GM21528 (cell line): ENCODE data around the gene NEK9.

Experiments used
- ATAC-seq: cut with Tn5 transposase; IDR thresholded peaks from one replicate; pipeline ENCODE4 v1.9.1; 2021; ENCODE audit warnings: mild to moderate bottlenecking, moderate library complexity; ENCODE audit not compliant: unreplicated experiment, low FRiP score

The NEK9 gene

DNA sequence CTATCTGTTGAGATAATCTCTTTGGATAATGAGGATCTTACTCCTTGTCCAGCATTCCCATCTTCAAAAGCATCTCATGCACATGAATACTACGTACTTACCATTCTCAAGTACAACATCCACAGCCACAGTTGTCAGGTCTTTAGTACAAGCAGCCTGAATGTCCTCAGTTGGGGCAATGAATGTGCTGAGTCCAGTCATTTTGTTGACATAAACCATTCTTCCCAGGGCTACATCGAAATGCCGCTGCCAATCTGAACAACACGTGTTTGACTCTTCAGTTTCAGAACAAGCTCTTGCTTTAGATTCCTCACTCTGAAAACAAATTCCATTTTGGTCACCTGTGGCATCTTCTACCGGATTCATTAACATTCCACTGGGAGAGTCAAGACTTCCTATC, 80.6 kb downstream of the NEK9 start:
- ATAC-seq, result no peak

DNA sequence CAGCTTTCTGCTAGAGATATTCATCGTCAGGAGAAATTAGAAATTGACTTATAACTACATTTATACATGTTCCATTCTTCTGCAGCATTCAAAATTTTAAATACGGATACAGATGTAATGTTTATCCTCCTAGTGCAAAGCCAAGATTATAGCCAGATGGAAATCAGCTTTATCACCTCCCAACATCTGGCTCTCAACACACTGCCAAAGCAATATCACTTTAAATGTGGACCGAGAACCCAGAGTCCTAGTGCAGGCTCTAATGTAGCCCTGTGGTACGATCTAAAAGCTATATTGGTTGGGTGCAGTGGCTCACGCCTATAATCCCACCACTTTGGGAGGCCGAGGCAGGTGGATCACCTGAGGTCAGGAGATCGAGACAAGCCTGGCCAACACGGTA, 82.1 kb downstream of the NEK9 start:
- no peak for ATAC-seq

DNA sequence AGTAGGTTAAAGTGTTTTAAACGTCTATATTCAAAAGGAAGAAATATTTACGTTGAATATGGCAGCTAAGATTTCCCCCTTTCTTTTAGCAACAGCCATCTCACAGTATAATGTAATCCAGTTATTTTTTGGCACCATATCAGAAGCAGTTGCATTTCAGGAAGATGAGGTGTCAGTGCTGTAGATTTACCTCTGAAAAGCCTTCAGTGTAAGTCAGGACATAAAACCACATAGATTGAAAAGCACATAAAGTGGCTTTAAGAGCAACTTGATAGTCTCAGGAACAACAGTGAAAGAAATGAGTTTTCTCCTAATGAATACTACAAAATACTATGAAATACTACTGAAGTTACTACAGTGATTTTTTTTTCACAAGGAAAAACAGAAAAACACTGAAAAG, 82.5 kb downstream of the NEK9 start:
- no peak for ATAC-seq

DNA sequence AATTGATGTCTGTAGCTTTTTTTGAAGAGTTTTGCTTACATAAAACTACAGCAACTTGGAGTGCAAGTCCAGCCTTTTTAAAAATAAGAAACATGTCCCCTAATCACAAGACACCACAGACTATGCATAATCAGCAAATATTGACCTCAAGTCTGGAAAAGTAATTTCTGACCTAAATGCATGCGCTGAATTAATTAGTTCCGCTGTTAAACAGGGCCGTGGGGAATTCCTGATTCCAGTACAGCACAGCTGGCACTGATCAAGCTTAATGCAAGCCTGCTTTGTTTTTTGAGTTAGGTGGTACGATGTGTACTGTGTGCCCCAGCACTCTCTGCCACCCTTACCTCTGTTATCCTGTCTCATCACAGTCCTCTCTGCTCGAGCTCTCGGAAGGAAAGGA, 84.8 kb downstream of the NEK9 start:
- ATAC-seq, result no peak

DNA sequence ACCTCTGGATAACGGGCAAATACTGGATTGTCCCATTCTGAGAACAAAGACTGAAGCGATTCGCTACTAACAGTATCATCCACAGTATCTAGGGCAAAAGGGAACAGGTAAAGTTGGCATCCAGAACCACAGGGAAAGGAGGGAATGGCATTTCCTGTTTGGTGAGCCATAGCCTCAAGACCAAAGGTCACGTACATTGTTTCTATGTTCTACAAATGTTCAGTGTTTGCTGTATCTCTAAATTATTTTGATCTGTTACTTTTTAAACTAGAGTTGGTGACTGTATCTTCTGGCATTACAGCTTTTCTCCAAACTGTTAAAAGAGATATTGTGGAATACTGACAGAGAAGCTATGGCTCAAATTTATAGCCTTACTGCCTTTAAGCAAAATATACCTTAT, 85.2 kb downstream of the NEK9 start:
- no peak for ATAC-seq

DNA sequence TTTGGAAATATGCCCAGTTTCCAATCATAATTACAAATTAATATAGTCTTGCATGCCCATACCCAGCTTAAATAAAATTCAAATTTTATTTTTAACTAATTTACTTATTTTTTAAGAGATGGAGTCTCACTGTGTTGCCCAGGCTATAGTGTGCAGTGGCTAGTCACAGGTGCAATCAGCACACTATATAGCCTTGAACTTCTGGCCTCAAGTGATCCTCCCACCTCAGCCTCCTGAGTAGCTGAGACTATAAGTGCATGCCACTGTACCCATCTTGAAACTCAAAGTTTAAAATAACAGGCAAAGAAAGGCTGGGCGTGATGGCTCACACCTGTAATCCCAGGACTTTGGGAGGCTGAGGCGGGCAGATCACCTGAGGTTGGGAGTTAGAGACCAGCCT, 85.9 kb downstream of the NEK9 start:
- ATAC-seq, result no peak

DNA sequence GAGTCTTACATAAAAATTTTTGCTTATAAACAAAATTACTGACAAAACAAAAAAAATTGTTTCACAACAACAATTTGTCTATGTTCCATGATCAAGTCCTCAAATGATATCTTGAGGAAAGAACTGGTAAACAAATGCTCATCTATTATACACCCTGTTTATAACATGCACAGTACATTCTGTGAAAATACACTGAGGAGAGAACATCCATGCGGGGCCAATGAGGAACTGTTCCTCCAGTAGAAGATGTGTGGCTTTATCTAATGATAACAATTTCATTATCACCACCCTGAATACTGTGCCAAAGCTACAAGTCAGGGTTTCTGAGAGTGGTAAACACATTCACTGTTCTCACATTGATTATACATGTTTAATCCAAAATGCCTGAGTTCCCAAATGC, 86.3 kb downstream of the NEK9 start:
- no peak for ATAC-seq

DNA sequence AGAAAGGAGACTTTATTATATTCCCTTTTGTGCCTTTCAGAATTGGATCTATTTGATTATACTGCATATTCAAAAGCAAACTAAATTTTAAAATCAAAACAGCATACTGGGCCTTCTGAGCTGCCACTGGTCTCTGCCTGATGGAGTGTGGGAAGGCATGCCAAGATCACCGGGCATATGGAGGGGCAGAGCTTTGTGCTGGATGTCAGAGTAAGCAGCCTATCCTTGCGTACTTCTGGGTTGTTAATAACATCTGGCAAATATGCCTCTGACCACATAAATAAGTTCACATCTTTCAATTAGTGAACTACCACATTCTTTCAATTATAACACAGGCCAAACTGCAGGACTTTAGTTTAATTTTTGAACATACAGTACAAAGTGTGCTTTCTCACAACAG, 93.9 kb downstream of the NEK9 start:
- no peak for ATAC-seq

DNA sequence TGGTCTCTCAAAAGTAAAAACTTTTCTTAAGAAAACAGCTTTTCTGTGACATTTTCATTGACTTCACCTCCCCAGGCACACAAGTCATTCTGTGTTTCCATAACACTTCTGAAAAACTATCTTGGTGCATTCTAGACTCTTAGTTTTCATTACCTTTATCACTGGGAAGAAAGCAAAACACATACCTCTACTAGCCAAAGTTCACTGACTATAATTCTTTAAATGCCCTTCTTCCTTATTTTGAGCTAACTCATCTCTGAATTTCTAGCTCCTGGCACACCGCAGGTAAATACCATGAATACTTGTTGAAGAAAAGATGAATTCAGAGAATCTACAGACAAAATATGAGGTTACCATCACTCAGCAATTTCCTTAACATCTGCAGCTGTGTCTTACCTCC, 96.7 kb downstream of the NEK9 start:
- no peak for ATAC-seq
